Measurements from ENCODE around the gene CATSPERD.

Gene CATSPERD

DNA sequence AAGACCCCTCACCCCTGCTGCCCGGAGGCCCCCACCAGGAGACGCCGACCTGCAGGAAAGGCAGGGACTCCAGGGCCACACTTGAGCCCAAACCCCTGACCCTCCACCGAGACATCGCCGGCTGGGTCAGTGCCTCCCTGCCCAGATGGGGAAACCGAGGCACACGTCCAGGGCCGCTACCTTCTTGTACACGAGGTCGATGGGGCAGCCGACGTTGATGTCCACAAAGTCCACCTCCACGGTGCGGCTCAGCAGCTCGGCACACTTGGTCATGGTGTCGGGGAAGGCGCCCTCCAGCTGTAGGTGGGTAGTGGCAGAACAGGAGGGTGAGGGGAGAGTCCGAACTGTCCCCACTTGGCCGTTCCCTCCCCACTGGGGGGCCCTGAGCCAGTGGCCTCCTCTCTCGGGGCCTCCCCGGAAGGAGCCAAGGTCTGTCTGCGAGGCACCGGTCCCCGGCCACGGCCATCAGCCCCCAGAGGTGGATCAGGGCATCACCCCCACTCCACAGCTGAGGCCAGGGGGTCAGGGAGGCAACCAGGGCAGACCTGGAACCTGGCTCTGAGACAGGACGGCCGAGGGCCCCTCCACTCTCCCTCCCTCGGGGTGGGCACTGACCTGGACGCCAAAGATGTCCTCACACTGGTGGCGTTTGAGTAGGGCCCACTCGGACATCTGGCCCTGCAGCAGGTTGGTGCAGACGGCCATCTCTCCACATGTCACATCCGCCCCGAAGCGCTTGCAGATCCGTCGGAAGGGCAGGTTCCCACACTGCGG is 67.2 kb downstream of the CATSPERD start:
- no peak for DNase-seq (ENCODE audit: low spot score)

DNA sequence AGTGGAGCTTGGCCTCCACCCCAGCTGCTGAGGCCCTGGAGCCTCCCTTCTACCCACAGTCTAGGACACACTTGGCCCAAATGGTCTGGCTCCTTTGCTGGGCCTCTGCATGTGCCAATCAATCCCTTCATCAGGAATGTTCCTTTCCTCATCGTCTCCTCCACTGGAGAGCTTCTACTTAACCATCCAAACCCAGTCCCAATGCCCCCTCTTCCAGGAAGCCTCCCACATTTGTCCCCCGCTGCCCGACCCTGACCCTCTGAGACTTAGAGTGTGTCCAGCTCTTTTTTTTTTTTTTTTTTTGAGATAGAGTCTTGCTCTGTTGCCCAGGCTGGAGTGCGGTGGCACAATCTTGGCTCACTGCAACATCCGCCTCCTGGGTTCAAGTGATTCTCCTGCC is 68.0 kb downstream of the CATSPERD start:
- no peak for DNase-seq (ENCODE audit: low spot score)

DNA sequence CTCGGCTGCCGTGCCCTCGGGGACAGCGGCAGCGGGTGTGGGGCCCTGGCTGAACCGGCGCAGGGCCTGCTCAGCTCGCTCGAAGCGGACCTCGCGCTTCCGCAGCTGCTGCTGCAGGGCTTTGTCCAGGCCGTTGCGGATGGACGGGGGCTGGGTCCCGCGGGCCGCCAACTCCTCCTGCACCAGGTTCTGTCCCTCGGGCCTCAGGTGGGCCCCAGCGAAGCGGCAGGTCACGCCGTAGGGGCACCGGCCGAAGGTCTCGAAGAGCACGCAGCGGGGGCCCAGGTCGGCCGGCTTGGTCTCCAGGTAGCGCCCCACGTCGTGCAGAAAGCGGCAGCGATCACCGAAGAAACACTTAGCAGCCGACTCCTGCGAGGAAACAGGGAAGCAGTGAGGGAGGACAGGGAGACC is 68.9 kb downstream of the CATSPERD start:
- DNase-seq (ENCODE audit: low spot score) = no peak

DNA sequence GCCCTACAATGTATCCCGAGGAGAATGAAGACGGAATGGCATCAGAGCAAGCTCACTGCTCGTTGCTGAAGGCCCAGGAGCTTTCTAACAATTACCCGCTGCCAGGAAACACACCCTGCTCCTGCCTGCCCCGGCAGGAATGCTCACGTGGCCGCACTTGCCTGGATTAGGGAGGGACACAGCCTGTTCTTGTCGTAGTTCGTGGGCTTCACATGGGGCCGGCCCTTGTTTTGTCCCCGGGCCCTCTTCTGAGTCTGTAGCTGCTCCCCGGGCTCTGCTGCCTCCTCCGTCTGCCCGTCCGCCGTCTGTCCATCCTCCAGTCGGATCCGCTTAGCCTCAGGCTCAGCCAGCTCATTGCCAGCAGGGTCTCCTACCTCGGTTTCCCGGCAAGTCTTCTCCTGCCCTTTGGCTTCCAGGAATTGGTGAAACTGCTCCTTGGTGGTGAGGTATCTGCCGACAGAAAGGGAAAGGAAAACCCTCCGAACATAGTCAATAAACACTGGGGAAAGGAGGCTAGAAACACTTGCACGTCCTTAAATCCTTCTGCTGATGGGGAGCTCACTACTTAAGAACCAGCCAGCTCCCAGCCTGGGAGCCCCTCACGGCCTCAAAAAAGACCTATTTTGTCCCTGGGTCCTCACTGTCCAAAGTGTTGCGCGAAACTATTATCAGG is 69.6 kb downstream of the CATSPERD start:
- no peak for DNase-seq (ENCODE audit: low spot score)

DNA sequence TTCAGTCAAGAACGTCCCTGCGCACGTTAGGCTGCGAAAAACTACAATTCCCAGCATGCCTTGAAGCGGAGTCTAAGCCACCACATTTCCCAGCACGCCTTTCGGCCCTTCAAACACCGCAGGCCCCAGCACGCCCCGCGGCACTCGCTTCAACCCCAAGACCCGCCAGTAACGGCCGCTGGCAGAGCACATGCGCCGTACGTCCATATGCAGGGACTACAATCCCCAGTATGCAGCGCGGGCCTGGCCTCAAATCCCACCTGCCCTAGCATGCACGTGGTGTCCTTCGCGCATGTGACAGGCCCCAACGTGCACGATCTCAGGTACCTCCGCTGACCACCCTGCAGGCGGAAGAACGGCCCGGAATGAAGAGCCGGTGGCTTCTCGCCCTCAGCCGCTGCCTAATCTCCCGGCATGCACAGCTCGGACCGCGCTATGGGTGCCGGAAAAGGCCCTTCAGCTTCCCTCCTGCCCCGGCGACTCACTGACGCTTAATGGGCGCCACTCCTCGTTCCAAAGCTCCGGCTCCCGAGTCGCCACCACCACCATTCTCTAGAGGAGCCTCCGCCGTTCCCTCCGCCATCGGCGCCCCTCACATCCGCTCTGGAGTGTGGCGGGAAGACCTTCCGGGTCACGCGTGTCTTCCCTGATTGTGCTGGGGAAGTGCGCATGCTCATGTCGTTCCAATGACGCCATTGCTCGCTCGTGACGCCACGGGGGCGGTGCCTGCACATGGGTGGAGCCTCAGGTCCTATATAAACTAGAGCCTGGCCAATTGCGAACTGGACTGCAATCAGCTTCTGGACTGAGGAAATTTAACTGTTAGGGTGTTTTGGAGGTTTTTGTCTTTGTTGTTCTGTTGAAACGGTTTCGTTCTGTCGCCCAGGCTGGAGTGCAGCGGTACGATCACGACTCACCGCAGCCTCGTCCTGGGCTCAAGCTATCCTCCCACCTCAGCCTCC is 70.4 kb downstream of the CATSPERD start, which contains the start of gene DUS3L:
Gene DUS3L, minus strand, starts transcription at position 605 of the 962 bp plus-strand sequence. Its CDS starts 22 bp downstream, at position 583.
- peak; percentile 100 for DNase-seq (ENCODE audit: low spot score)

DNA sequence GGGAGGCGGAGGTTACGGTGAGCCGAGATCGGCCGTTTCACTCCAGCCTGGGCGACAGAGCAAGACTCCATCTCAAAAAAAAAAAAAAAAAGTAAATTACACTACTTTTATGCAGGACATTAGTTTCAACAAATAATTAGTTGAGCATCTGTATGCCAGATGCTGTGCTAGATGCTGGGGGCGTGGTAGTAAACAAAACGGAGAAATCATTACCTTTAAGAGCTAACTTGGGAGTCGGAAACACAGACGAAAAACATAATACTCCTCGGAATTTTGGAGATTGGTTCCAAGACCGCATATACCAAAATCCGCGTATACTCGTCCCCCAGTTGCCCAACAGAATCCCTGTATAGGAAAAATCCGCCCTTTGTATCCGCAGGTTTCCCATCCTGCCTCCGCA is 71.8 kb downstream of the CATSPERD start:
- DNase-seq (ENCODE audit: low spot score) = no peak

DNA sequence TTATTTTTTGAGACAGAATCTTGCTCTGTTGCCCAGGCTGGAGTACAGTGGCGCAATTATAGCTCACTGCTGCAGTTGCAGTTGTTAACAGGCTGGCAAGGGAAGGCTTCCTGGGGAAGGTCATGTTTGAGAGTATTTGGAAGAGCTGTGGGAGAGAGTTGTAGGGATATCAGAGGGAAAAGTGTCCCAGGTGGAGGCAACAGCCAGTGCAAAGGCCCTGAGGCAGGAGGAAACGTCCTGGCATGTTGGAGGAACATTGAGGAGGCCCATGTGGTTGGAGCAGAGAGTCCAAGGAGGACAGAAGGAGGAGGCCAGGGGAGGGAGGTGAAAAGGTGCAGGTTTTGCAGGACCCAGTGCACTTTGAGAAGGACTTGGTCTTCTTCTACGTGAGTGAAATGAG is 72.8 kb downstream of the CATSPERD start:
- no peak for DNase-seq (ENCODE audit: low spot score)

DNA sequence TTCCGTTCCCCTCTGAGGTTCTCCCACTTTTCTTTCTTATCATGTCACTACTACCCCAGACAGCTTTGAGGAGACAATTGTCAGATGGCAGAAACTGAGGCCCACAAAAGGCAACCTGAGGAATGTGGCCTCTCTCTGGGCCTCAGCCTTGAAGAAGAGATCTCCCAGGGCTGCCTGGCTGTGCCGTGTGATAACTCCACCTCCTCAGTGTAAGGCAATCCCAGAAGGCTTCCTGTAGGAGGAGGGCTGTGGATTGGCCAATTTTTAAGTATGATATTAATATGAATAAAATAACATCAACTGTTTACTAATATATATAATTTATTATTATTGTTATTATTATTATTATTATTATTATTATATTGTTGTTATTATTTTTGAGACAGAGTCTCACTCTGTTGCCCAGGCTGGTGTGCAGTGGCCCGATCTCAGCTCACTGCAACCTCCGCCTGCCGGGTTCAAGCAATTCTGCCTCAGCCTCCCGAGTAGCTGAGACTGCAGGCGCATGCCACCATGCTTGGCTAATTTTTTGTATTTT is 75.0 kb downstream of the CATSPERD start:
- DNase-seq (ENCODE audit: low spot score) = no peak

DNA sequence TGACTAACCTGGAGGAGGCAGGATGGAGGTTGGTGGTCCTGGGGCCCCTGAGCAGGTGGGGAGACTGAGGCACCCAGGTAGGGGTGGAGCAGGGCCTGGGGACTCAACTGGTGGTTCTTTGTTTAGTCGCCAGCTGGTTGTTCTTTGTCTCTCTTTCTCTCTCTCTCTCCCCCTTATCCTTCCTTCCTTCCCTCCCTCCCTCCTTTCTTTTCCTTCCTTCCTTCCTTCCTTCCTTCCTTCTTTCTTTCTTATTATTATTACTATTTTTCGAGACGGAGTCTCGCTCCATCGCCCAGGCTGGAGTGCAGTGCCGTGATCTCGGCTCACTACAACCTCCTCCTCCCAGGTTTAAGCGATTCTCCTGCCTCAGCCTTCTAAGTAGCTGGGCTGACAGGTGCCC is 77.8 kb downstream of the CATSPERD start:
- no peak for DNase-seq (ENCODE audit: low spot score)

DNA sequence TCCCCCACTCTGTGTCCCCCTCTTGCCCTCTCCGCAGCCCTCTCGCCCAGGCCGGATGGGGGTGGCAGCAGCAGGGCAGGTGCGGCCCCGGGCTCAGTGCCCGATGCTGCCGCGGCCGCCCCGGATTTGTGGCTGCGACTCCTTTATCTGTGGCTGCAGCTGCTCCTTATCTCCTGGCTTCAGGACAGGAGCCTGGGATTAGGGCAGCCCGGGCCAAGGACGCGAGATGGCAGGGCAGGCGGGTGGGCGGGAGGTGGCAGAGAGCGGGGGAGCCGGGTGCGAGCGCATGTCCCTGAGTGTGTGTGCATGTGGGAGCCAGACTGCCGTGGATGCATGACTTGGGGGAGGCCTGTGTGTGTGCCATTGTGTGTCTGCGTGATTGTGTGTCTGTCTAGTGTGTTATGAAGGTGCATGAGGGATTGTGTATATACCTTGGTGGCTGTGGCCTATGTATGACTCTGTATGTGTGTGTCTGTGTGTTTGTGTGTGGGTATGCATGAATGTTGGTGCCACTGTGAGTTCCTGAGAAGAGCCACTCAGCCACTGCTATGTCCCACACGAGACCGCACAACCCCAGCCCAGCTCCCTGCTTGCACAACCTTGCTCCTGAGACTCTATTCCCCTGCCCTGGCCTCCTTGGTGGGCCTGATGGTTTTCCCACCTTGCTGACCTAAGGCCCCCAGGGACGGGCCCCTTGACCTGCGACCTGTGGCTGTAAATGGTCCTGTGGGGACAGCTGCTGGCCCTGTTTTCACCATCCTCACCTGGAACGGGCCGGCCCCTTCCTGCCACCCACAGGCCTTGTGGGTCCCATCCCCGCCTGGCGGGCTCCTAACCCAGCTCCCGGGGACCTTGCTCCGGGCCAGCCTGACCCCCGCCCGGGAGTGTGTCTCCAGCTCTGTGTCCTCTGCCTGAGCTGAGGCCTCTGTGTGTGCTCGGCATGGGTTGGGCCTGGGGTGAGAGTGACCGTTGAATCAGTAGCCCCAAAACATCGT is 79.1 kb downstream of the CATSPERD start:
- no peak for DNase-seq (ENCODE audit: low spot score)

DNA sequence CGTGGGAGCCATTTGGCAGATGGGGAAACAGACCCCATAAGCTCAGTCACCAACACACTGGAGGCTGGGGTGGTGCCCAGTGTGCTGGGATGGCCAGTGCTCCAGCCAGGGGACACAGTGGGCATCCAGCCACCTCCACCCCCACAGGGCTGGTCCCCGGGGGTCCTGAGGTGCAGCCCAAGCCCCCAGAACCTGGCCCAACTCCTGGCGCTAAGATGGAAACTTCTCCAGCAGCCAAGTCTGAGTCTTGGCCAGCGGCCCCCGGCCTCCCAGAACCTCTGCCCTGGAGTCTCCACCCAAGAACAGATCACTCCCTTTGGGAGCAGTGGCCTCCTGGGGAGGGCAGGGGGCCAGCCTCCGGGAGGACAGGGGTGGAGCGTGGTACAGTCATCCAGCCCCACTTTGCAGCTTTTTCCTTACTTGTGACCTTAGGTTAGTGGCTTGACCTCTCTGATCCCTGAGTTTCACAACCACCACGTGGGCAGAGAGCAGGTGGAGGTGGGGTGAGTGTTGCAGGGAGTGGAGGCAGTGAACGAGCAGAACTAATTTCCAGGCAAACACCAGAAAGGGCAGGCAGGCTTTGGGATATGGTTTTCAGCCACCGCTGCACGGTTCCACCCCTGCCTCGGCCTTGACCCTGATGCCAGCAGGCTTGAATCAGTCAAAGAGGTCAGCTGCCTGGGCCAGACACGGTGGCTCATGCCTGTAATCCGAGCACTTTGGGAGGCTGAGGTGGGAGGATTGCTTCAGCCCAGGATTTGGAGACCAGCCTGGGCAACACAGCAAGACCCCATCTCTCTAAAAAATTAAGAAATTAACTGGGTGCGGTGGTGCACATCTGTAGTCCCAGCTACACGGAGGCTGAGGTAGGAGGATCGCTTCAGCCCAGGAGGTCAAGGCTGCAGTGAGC is 80.2 kb downstream of the CATSPERD start:
- peak; percentile 76 for DNase-seq (ENCODE audit: low spot score)

DNA sequence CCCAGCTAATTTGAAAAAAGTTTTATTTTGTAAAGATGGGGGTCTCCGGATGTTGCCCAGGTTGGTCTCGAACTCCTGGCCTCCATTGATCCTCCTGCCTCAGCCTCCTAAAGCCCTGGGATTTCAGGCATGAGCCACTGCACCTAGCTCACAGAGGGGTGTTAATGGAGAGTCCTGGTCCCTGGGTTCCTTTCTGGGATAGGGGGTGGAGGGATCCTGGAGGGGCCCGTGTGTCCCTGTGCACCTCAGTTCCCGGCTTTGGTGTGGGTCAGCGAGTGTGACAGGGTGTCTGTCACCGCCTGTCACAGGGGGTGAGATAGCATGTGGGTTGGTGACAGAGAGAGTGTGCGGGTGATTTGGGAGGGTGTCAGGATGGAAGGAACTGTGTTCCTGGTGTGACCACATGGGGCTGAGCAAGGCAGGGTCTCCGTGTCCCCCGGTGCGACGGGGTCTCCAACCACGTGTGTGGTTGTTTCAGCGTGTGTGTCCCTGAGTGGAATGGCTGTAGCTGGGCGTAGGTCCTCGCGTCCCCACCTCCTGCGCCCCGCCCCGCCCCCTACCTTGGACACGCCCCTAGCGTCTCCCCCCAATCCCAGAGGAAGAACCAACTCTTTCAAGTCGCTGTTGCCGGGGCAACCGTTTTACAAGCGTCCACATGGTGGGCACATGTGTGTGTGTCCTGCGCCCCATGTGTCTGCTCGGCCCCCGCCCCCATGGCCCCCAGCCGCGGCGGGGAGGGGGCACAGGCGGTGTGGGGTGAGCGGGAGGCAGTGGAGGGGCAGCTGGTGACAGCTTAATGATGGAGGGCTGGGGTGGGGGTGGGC is 81.6 kb downstream of the CATSPERD start:
- DNase-seq (ENCODE audit: low spot score) = no peak

DNA sequence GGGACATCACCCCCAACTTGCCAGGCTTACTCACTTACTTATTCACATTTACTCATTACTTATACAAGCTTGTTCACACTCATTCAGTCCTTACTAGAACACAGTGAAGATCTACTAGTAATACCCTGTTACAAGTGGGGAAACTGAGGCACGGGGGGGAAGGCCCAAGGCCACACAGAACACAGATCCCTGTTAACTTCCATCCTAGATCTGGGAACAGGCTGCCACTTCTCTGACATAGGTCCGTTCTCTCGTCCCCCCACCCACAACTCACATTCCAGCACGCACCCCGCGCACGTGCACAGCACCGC is 83.0 kb downstream of the CATSPERD start:
- DNase-seq (ENCODE audit: low spot score) = peak; percentile 55

DNA sequence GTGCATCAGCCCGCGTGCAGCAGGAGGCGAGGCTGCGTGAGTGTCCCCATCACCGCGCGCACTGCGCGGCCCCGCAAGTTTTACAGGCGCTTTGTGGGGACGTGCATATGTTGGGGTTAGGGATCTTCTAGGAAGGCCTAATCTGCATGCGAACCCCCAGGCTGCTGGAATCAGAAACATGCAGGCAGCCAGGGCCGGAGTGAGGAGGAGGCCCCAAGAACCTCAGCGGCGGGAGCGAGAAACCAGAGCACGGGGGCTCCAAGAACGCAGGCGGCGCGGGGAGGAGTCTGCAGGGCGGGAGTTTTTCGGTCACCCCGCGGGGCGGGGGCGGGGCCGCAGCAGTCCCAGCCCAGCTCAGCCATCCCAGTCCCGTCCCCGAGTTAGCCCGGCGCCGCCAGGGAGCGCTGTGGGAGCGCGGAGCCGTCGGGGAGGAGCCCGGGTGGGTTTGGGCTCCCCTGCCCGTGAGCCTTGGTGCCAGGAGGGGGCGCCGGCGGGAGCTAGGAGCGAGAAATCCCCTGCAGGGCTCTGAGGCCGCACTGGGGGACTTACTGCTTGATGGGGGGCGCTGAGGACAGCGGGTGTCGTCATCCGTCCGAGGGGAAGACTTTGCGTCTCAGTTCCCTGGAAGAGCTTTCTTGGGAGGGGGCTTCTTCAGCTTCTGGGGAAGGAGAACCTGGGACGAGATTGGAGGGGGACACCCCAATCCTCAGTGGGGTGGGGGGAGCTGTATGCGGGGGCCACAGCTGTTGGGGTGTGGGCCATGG is 83.5 kb downstream of the CATSPERD start:
- DNase-seq (ENCODE audit: low spot score) = peak; percentile 99

DNA sequence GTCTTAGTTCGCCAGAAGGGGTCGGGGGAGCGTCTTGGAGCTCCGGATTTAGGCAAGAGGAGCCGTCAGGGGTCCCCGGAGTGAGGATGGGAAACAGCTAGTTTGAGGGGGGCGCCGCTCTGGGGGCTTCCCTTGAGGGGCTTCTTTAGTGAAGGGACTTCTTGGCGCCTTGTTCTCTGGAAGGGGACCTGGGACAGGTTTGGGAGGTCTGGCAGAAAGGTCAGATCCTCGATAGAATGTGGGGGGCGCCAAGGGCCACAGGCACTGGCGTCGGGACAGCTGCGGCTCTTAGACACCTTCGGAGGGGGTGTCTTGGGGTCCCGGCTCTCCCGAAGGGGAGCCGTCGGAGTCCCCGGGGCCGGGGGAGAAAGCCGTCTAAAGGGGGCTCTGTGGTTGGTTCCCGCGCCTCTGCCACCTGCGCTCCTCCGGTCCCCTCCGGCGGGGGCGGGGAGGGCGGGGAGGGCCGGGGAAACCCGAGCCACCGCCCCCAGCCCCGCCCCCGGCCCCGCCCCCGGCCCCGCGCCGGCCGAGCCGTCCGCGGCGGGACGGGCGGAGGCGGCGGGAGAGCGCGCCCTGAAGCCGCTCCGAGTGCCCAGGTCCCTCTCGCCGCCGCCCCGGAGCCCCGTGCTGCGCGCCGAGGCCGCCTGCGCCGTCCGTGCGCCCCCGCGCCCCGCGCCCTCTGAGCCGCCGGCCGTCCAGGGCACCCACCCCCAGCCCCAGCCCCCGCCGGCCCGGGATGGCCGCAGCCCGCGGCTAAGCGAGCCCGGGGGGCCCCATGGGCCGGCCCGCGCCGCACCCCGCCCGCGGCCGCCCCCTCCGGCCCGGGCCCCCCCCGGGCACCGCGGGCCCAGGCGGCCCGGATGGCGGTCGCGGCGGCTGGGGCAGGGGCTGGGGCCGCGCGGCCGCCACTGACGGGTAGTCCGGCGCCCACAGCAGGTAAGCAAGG is 84.4 kb downstream of the CATSPERD start, which contains the start of gene NRTN:
Gene NRTN, plus strand, starts transcription at position 552 of the 946 bp plus-strand sequence. CDS start 19,099 bp downstream, outside the sequence.
- peak; percentile 93 for DNase-seq (ENCODE audit: low spot score)

DNA sequence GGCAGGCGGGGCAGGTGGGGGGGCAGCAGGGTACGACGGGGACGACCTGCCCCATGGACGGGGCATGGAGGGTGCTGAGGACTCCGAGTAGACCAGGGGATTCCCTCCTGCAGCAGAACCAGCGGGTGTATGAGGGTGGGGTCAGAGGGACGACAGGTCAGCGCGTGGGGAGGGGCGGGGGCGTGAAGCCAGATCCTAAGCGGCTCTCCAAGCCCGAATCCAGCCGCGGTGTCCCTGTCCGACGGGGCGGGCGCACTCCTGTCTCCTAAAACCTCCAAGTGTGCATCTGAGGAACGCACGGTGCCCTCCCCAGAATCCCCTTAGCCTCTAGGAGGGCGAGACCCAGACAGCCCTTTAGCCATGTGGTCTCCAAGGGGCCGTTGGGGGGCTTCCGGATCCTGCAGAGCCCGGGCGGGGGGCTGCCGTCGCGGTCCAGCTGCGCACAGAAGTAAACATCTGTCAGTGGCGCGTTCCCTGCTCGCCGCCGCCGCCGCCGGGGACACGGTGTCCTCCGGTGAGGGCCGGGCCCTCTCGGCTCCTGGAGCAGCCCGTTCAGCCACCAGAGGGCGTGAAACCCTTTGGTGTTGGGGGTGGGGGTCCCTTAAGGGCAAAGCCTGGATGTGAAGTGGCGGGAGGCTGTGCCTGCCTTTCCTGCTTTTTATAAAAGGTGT is 85.2 kb downstream of the CATSPERD start:
- peak; percentile 98 for DNase-seq (ENCODE audit: low spot score)

All from HuH-7.5 (cell line).